Mesenchymal stem cell (in vitro differentiated cells and primary cell): Measurements from ENCODE around the gene C1QB.
A peak's percentile ranks its signal among the peaks of the same experiment; 100 is the strongest.

ENCODE experiments used
- DNase-seq: peaks from one replicate; pipeline ENCODE4 v3.0.0-alpha.2; 2013
- H2AFZ ChIP-seq: one replicate; pipeline ENCODE4 v1.6.1; 2013; ENCODE audit warnings: low read depth, mild to moderate bottlenecking, control low read depth, inconsistent platforms, low read length, moderate library complexity
- H2AK5ac ChIP-seq: 2 replicates; pipeline ENCODE4 v1.6.1; 2013; ENCODE audit warnings: low read length, moderate library complexity, mild to moderate bottlenecking, inconsistent platforms; ENCODE audit not compliant: severe bottlenecking
- H2BK120ac ChIP-seq: one replicate; pipeline ENCODE4 v1.6.1; 2013; ENCODE audit warnings: low read depth, mild to moderate bottlenecking, inconsistent platforms, low read length, moderate library complexity
- H2BK12ac ChIP-seq, 2 experiments: one replicate each; pipeline ENCODE4 v1.6.1; 2013; ENCODE audit warnings: inconsistent platforms in 2 of 2, low read length in 2 of 2, mild to moderate bottlenecking in 2 of 2, moderate library complexity in 2 of 2, control low read depth in 1 of 2
- H2BK15ac ChIP-seq: one replicate; pipeline ENCODE4 v1.6.1; 2013; ENCODE audit warnings: mild to moderate bottlenecking, low read depth, inconsistent platforms; ENCODE audit not compliant: poor library complexity, severe bottlenecking
- H2BK5ac ChIP-seq: 2 replicates; pipeline ENCODE4 v1.6.1; 2013; ENCODE audit warnings: low read depth, mild to moderate bottlenecking, low read length, control low read depth, inconsistent platforms; ENCODE audit not compliant: poor library complexity, severe bottlenecking
- H3K14ac ChIP-seq, 2 experiments: one replicate each; pipeline ENCODE4 v1.6.1; 2013; ENCODE audit warnings: inconsistent platforms in 2 of 2, low read length in 2 of 2, control low read depth in 1 of 2, mild to moderate bottlenecking in 1 of 2, moderate library complexity in 1 of 2
- H3K18ac ChIP-seq, 2 experiments: one replicate each; pipeline ENCODE4 v1.6.1; 2013; ENCODE audit warnings: inconsistent platforms in 2 of 2, low read length in 2 of 2, control low read depth in 1 of 2, low read depth in 1 of 2, mild to moderate bottlenecking in 1 of 2
- H3K23ac ChIP-seq, 2 experiments: one replicate each; pipeline ENCODE4 v1.6.1; 2013; ENCODE audit warnings: inconsistent platforms in 2 of 2, low read length in 2 of 2, mild to moderate bottlenecking in 2 of 2, moderate library complexity in 2 of 2, control low read depth in 1 of 2
- H3K27ac ChIP-seq: 2 replicates; pipeline ENCODE4 v1.5.1; 2013; ENCODE audit warnings: mild to moderate bottlenecking, moderate library complexity, low read length, control low read depth, inconsistent platforms; ENCODE audit not compliant: poor library complexity, severe bottlenecking
- H3K27me3 ChIP-seq, 2 experiments: 2 replicates each; pipeline versions ENCODE4 v1.6.1 to v1.7.0; 2013; ENCODE audit warnings: low read length in 2 of 2, mild to moderate bottlenecking in 2 of 2, moderate library complexity in 2 of 2, control low read depth in 1 of 2, inconsistent platforms in 1 of 2; ENCODE audit not compliant: control insufficient read depth in 1 of 2, insufficient read depth in 1 of 2
- H3K36me3 ChIP-seq, 2 experiments: 2 replicates each; pipeline versions ENCODE4 v1.6.1 to v1.7.0; 2013; ENCODE audit warnings: low read length in 2 of 2, control low read depth in 1 of 2, inconsistent platforms in 1 of 2, low read depth in 1 of 2, mild to moderate bottlenecking in 1 of 2; ENCODE audit not compliant: insufficient read depth in 2 of 2, control insufficient read depth in 1 of 2
- H3K4ac ChIP-seq, 2 experiments: one replicate each; pipeline ENCODE4 v1.6.1; 2013; ENCODE audit warnings: inconsistent platforms in 2 of 2, low read length in 2 of 2, mild to moderate bottlenecking in 2 of 2, moderate library complexity in 2 of 2, control low read depth in 1 of 2, low read depth in 1 of 2
- H3K4me1 ChIP-seq: 2 replicates; pipeline ENCODE4 v1.6.1; 2013; ENCODE audit warnings: low read depth, low read length, control low read depth; ENCODE audit not compliant: control insufficient read depth, insufficient read depth
- H3K4me2 ChIP-seq: 2 replicates; pipeline ENCODE4 v1.6.1; 2013; ENCODE audit warnings: low read length, mild to moderate bottlenecking, inconsistent platforms; ENCODE audit not compliant: poor library complexity, severe bottlenecking
- H3K4me3 ChIP-seq, 2 experiments: 2 replicates each; pipeline versions ENCODE4 v1.5.1 to v1.7.0; 2013; ENCODE audit warnings: low read length in 2 of 2, mild to moderate bottlenecking in 2 of 2, control low read depth in 1 of 2, low read depth in 1 of 2; ENCODE audit not compliant: insufficient read depth in 1 of 2
- H3K79me1 ChIP-seq: replicated peaks from 2 replicates; pipeline ENCODE4 v1.6.1; 2013; ENCODE audit warnings: mild to moderate bottlenecking, control low read depth, low read length, inconsistent platforms; ENCODE audit not compliant: poor library complexity, severe bottlenecking
- H3K9ac ChIP-seq: 2 replicates; pipeline ENCODE4 v1.7.0; 2013; ENCODE audit warnings: mild to moderate bottlenecking, low read length, moderate library complexity
- H3K9me3 ChIP-seq: 2 replicates; pipeline ENCODE4 v1.7.0; 2013; ENCODE audit warnings: mild to moderate bottlenecking, low read length; ENCODE audit not compliant: control insufficient read depth
- H4K8ac ChIP-seq: one replicate; pipeline ENCODE4 v1.6.1; 2013; ENCODE audit warnings: inconsistent platforms, mild to moderate bottlenecking, low read length, moderate library complexity
- H4K91ac ChIP-seq: one replicate; pipeline ENCODE4 v1.6.1; 2013; ENCODE audit warnings: mild to moderate bottlenecking, low read length, inconsistent platforms
- WGBS: methylation state at CpG from one replicate; pipeline ENCODE4 v1.1.7; 2013; ENCODE audit warnings: mixed read lengths; 5-methylcytosine and 5-hydroxymethylcytosine counted together

Gene C1QB

GRCh38 chr1:22641906-22642636 is 11.0 kb upstream of the C1QB start:
- DNase-seq = peak; percentile 56
- no peak overlapping the region for H2AFZ ChIP-seq
- H3K4ac ChIP-seq = no peak overlapping the region
- H3K27ac ChIP-seq = no peak overlapping the region
- H3K79me1 ChIP-seq = no peaks in the 10 kb centered on the region
- peak overlapping the region; percentile 17 for H2BK15ac ChIP-seq
- H3K4me2 ChIP-seq = no peak overlapping the region
- H3K27me3 ChIP-seq = peaks cover 37 to 56% of the 10 kb centered on the region in 2 experiments
- H3K4me1 ChIP-seq = peaks cover 3% of the 10 kb centered on the region
- H3K36me3 ChIP-seq = no peaks in the 10 kb centered on the region
- H2BK12ac ChIP-seq = no peak overlapping the region
- no peak overlapping the region for H3K23ac ChIP-seq
- H3K9me3 ChIP-seq = no peaks in the 10 kb centered on the region
- H3K14ac ChIP-seq = no peak overlapping the region
- H4K8ac ChIP-seq = no peak overlapping the region
- peak overlapping the region; percentile 32 for H4K91ac ChIP-seq
- H2AK5ac ChIP-seq = no peak overlapping the region
- H3K18ac ChIP-seq = no peak overlapping the region
- H3K9ac ChIP-seq = peak overlapping the region; percentile 38
- 14% methylated on average over 9 of the region's 18 CpGs for WGBS
- no peak overlapping the region for H2BK120ac ChIP-seq
- peak overlapping the region in 1 of 2 experiments; percentile 49 for H3K4me3 ChIP-seq
- H2BK5ac ChIP-seq = no peak overlapping the region

- Histone ChIP-seq H3K27ac (no peak within 1 kb of the TSS), H3K4ac (no peak within 1 kb of the TSS), H3K27me3 (peaks cover 31 to 52% of the 10 kb centered on the region in 2 experiments), H3K79me1 (no peaks in the 10 kb centered on the region), H4K91ac (no peak within 1 kb of the TSS), H3K36me3 (no peaks in the 10 kb centered on the region), H2BK15ac (no peak within 1 kb of the TSS), H2BK5ac (no peak within 1 kb of the TSS), H3K9me3 (no peaks in the 10 kb centered on the region), H2BK12ac (no peak within 1 kb of the TSS), H3K4me3 (no peak within 1 kb of the TSS), H4K8ac (no peak within 1 kb of the TSS), H3K4me1 (peaks cover 3% of the 10 kb centered on the region), H3K4me2 (no peak within 1 kb of the TSS), H2BK120ac (no peak within 1 kb of the TSS), H3K18ac (no peak within 1 kb of the TSS), H3K23ac (no peak within 1 kb of the TSS), H2AK5ac (no peak within 1 kb of the TSS), H3K14ac (no peak within 1 kb of the TSS), H3K9ac (no peak within 1 kb of the TSS), H2AFZ (no peak within 1 kb of the TSS)
- 71% methylated on average over 8 of the region's 8 CpGs for WGBS
- DNase-seq = no peak
Observed at GRCh38 chr1:22643381-22643780, 9.7 kb upstream of the C1QB start, which contains the start of gene C1QC. Gene C1QC (plus strand): TSS chr1:22643633. CDS start chr1:22644024, 391 bp downstream.

GRCh38 chr1:22643928-22644327 is 9.1 kb upstream of the C1QB start:
- no peaks in the 10 kb centered on the region for H3K79me1 ChIP-seq
- no peak overlapping the region for H2BK15ac ChIP-seq
- no peak overlapping the region for H4K91ac ChIP-seq
- H3K27ac ChIP-seq = no peak overlapping the region
- H2BK5ac ChIP-seq = no peak overlapping the region
- DNase-seq = no peak
- 86% methylated on average over 12 of the region's 12 CpGs for WGBS
- peaks cover 3% of the 10 kb centered on the region for H3K4me1 ChIP-seq
- H2BK12ac ChIP-seq = no peak overlapping the region
- no peak overlapping the region for H3K9ac ChIP-seq
- H3K27me3 ChIP-seq = peaks cover 35 to 52% of the 10 kb centered on the region in 2 experiments
- no peak overlapping the region for H2BK120ac ChIP-seq
- H3K23ac ChIP-seq = no peak overlapping the region
- no peak overlapping the region for H3K14ac ChIP-seq
- no peak overlapping the region for H4K8ac ChIP-seq
- H3K4me3 ChIP-seq = no peak overlapping the region
- no peak overlapping the region for H2AK5ac ChIP-seq
- no peak overlapping the region for H3K4me2 ChIP-seq
- no peaks in the 10 kb centered on the region for H3K9me3 ChIP-seq
- H3K36me3 ChIP-seq = no peaks in the 10 kb centered on the region
- no peak overlapping the region for H3K4ac ChIP-seq
- no peak overlapping the region for H3K18ac ChIP-seq
- H2AFZ ChIP-seq = no peak overlapping the region

GRCh38 chr1:22645931-22646330 is 7.1 kb upstream of the C1QB start:
- no peak overlapping the region for H2BK15ac ChIP-seq
- no peaks in the 10 kb centered on the region for H3K79me1 ChIP-seq
- no peak overlapping the region for H2BK12ac ChIP-seq
- no peak overlapping the region for H3K14ac ChIP-seq
- WGBS = 84% methylated on average over 7 of the region's 7 CpGs
- no peak overlapping the region for H4K91ac ChIP-seq
- no peaks in the 10 kb centered on the region for H3K9me3 ChIP-seq
- no peak overlapping the region for H2AFZ ChIP-seq
- H2BK5ac ChIP-seq = no peak overlapping the region
- no peak overlapping the region for H3K4me2 ChIP-seq
- H3K27me3 ChIP-seq = peaks cover 39 to 48% of the 10 kb centered on the region in 2 experiments
- H3K18ac ChIP-seq = no peak overlapping the region
- H3K4me3 ChIP-seq = no peak overlapping the region
- no peak overlapping the region for H2BK120ac ChIP-seq
- H3K9ac ChIP-seq = no peak overlapping the region
- no peak for DNase-seq
- no peak overlapping the region for H2AK5ac ChIP-seq
- peaks cover 3% of the 10 kb centered on the region for H3K4me1 ChIP-seq
- no peak overlapping the region for H4K8ac ChIP-seq
- H3K36me3 ChIP-seq = no peaks in the 10 kb centered on the region
- no peak overlapping the region for H3K4ac ChIP-seq
- no peak overlapping the region for H3K27ac ChIP-seq
- H3K23ac ChIP-seq = no peak overlapping the region
